NOMO-1 treated with DMSO at 0.1 percent for 48 hours (cell line): ENCODE results near the gene HIF3A.

Experiments used
- DNase-seq: peaks from one replicate; lab custom pipeline; 2025; ENCODE audit not compliant: unreplicated experiment; lab: John Stamatoyannopoulos, UW

The HIF3A gene

DNA sequence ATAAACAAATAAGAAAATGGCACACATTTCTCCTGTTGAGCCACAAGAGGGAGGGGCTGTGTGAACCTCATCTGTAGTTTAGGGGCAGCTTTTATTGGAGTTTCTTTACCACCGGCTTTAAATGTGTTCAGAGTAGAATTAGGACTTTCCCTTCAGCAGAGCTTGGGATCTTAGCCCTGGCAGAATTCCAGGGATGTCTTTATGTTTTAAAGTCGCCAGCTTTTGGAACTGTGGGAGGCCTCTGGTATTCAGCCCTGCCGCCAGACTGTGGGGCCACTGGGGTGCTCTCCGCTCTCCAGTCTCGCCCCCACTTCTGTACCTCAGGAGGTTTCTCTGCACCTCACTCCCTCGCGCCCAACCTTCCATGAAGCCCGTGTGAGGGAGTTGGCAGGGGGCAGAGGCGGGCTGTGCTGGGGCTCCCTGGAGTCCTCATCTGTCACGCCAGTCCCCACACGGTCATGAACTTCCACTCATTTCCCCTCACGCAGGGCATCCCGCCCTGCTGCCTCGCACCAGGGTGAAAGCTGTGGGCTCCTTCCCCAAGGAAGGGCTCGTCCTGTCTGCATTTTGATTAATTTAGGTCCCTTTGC lies 85.0 kb downstream of the HIF3A start:
- DNase-seq, result no peak

DNA sequence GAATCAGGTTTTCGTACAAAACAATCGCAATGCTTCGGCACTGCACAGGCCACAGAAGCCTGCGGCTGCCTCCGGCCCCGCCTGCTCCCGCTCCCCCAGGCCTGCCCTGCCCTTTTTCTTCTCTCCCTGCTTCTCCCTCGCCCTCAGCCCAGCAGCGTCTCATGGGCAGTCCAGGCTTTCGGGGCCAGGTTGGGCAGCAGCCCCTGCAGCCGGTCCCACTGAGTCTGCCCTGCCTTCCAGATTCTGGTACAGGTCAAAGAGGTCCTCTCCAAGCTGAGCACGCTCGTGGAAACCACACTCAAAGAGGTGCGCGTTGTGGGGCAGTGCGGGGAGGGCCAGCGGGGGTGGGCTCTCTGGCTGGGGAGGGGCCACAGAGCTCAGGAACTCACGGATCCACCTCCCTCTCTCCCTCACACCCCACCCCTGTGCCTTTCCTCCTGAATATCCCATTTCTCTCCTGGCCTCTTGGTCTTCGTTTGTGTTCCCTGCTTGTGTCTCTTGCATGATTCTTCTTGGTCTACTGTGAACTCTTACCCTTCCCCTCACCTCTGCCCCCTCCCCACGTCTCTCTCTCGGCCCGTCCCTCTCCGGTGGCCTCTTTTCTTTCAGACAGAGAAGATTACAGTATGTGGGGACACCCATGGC lies 86.5 kb downstream of the HIF3A start:
- no peak for DNase-seq

DNA sequence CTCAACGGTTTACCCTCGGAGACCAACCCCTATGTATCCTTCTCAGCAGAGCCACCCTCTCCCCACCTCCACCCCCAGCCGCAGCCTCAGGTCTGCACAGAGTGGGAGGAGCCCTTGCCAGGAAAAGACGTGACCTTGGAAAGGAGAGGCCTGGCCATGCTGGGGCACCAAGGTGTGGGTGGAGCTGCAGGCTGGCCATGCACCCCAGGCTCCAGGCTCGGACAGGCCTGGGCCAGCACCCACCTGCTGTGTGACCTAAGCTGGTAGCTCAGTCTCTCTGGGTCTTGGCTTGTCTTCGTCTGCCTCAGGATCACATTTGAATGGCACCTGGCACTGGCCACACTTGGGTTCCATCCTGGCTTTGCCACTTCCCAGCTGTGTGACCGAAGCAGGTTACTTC lies 87.0 kb downstream of the HIF3A start:
- DNase-seq, result no peak

DNA sequence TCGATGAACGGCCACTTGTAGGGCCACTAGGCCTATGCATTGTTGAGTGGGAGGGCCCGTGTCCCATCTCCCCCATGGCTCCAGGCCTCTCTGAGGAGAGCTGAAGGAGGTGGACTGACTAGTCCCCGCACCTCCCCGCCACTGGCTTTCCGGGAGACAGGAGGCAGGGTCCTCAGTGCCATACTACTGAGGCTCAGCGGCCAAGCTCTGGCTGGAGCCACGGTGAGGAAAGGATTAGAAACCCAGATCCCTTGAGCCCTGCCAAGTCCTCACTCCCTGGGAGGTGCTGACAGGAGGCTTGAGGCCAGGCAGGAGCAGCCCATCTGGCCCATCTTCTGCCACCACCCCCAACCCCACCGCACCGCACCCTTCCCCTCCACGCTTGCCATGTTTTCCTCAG lies 87.6 kb downstream of the HIF3A start:
- no peak for DNase-seq

DNA sequence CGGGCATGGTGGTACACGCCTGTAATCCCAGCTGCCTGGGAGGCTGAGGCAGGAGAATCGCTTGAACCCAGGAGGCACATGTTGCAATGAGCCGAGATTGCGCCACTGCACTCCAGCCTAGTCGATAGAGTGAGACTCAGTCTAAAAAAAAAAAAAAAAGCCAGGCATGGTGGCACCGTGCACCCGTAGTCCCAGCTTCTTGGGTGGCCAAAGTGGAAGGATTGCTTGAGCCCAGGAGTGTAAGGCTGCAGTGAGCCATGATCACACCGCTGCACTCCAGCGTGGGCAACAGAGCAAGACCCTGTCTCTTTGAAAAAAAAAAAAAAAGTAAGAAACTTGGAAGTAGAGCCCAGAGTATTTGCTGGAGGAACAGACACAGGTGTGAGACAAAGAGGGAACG lies 88.8 kb downstream of the HIF3A start:
- DNase-seq, result no peak

DNA sequence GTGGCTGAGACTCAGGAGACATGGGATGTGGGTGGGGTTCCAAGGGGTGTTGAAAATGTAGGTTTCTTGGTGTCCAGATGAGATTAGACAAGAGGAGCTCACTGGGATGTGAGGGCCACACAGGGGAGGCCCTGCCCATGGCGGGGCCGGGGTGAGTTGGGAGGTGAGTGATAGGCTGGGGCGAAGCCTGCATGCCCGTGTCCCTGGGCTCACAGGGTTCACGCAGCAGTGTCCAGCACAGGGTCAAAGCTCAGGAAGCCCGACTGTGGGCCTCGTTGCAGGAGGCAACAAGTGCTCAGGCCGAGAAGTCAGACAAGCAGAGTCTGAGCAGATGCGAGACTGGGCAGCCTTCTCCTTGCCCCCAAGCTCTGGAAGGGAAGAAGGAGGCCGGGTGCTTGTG lies 89.3 kb downstream of the HIF3A start:
- DNase-seq, result no peak

DNA sequence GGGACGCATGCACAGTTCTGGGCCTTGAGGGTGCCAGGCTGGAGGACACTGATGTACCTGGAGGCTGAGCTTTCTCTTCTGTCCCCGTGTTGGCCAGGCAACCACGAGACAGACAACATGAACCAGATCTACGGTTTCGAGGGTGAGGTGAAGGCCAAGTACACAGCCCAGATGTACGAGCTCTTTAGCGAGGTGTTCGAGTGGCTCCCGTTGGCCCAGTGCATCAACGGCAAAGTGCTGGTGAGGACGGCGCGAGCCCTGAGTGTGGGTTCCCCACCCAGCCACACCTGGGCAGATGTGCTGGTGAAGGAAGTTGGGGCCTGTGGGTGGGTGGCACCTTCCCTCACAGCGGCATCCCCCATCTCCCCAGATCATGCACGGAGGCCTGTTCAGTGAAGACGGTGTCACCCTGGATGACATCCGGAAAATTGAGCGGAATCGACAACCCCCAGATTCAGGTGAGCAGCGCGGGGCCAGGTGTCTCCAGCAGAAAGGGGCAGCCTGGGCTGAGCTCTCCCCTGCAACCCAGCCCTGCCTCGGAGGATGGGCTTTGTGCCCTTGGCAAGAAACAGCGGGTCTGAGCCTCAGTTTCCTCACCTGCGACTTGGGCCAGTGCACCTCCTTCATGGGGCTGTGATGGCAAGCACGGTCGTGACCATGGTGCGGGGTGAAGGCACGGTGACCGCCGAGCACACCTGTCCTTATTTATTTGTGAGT lies 90.3 kb downstream of the HIF3A start:
- DNase-seq, result no peak

DNA sequence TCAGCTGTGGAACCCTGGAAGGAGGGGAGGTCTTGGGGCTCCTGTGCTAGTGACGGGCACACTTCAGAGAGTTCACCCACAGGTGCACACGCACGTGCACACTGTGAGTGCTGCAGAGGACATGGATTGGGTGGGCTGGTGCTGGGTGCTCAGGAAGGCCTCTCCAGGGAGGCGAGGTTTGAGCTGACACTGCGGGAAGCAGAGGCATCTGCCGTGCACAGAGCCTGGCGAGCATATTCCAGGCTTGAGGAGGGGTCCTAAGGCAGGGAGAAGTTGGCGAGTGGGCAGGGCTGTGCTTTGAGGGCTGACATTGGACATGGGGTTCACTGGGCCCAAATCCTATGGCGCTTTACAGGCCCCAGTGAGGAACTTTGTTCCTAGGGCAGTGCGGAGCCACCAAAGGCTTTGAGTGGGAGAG lies 90.9 kb downstream of the HIF3A start:
- DNase-seq, result no peak

DNA sequence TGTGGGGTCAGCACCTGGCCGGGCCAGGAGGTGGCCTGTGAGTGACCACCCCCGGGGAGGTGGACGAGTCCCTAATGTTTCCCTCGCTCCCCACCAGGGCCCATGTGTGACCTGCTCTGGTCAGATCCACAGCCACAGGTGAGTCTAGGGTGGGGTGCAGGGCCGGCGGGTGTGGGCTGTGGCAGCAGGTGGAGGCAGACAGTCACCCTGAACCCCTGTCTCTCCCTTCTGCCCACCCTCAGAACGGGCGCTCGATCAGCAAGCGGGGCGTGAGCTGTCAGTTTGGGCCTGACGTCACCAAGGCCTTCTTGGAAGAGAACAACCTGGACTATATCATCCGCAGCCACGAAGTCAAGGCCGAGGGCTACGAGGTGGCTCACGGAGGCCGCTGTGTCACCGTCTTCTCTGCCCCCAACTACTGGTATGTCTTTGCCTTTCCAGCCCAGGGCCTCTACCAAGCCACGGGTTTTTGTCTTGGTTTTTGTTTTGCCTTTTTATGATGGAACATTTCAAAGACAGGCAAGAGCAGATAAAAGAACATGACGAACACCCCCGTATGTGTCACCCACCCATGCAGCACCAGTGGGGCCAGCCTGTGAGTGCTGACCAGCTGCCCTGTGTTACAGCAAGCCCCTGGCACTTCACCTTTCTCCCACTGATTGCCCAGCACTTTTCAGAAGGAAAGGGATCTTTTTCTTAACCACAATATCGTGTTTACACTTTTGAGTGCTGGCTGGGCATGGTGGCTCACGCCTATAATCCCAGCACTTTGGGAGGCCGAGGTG lies 91.7 kb downstream of the HIF3A start:
- DNase-seq, result no peak

DNA sequence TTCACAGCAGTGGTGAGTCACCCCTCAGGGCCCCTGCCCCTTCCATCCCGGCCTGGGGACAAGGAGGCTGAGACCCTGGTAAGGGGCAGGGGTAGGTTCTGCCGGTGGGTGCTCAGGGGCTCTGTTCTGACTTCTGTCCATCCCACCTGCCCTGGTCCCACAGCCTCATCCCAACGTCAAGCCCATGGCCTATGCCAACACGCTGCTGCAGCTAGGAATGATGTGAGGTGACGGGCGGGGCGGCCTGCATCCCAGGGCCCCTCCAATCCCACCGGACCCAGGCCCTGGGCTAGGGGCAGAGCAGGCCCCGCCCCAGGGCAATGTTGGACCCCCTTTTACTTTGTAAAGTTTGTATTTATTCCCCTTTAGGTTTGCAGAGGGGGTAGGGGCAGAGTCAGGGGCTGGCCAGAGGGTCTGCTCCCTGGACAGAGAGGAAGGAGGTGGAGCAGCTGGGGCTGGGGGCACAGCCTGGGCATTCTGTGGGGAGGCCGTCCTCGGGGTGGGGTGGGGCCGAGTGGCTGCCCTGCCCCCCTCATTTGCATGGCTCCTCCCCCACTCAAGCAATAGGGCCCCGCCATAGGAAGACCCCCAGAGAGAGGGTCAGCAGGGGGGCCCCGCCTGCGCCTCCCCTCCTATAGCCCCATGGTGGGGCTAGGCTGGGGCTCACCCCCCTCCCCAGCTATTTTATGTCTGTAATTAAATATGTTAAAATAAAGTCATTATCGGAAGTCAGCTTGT lies 93.4 kb downstream of the HIF3A start:
- no peak for DNase-seq

DNA sequence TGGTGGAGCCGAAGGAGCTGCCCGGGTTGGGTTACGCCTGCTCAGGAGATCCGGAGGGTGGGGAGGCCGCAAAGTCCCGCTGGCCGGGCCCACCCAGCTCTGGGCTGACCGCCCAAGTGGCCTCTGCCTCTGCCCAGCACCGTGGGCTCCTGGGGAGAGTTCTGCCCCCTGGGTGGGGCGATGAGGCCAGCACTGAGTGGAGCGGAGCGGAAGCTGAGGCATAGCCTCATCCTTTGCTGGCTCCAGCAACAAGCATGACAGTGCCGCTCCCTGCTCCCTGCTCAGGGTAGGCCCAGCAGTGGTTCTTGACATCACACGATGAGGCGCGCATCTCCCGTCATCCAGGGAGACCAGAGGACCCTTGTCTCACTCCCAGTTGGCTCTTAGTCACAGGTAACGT lies 94.0 kb downstream of the HIF3A start:
- no peak for DNase-seq

DNA sequence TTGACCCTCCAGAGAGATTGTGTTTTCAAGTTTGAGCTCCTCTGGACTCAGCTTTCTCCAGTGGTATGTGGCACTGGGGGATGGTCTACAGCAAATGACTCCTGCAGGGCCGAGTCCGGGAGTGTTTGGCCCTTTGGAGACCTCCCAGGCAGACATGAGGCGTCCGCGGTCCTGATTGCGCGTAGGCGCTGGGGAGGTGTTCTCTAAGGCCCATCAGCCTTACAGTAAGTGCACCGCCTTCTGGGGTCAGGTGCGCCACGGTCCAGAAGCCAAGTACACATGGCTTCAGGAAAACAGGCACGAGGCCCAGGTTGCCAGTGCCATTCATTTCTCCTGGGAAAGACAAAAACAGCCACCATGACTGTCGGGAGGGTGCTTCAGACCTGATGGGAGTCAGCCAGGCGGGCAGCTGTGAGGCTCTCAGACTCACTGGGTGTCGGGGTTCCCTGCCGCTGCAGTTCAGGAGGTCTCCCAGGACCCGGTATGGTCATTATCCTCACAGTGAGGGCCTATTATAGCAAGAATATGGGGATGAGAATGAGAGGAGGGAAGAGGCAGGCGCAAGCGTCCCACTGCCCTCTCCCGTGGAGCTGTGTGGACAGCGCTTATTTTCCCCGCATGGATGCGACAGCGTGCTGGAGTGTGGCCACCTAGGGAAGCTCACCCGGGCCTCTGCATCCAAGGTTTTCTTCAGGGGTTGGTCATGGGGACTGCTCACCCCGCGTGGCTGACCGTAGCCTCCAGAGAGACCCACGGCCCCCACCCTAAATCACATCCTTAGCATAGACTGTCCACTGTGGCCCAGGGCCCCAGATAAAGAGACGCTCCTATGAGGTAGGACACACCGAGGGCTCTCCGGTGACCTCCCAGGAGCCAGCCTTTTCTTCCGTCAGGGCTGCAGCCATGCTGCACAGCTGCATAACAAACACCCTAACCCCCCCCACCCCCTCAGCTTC lies 94.7 kb downstream of the HIF3A start:
- no peak for DNase-seq

DNA sequence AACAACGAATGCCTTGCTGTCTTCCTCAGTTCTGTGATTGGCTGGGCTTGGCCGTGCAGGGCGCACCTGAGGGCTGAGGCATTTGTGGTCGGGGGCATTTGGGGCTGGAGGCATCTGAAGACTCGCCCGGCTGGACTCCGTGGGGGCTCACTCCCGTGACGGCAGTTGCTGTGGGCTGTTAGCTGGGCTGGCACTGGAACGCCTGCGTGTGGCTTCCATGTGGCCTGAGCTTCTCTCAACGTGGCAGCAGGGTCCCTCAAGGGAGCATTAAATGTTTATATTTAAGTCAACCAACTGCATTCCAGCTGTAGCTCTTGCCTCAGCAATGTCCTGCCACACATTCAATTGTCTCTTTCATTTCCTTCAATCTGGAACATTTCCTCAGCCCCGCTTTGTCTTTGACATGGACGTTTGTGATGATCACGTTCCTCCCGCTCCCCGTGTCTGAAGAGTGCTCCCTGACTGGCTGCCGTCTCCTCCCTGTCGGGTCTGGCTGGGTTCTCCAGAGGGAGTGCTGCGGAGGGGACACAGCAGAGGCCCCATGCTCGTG lies 95.5 kb downstream of the HIF3A start:
- no peak for DNase-seq

DNA sequence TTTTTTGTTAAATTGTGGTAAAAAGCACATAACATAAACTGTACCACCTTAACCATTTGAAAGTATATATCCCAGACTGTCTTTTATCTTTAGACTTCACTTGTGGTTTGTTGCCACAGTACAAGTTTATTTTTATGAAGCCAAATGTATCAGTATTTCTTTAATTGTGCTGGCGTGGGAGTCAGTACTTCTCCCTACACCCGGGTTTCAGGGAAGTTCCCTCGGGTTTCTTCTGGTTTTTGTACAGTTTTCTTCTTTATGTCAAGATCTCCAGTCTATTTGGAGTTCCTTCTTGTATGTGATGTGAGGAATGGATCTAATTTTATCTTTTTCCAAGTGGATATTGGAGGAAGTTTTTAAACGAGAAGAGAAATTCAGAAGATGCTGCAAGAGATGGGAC lies 96.0 kb downstream of the HIF3A start:
- no peak for DNase-seq
